Testis (tissue), 2 donors: ENCODE results near the gene ZBTB33.

Source experiments
- CTCF ChIP-seq, 3 experiments: fragments of 450-650 bp in 2 of 3; fragments of 200-600 bp in 1 of 3; sonication (generic) in 1 of 3; IDR thresholded peaks; one replicate each; pipeline ENCODE4 v1.5.1; 2016 to 2019; ENCODE audit warnings: antibody characterized with exemption in 3 of 3, mild to moderate bottlenecking in 2 of 3, moderate library complexity in 1 of 3
- POLR2A ChIP-seq: fragments of 450-650 bp; IDR thresholded peaks from one replicate; pipeline ENCODE4 v1.6.1; 2017; ENCODE audit warnings: antibody characterized with exemption, mild to moderate bottlenecking, moderate library complexity

GRCh38 chrX:120294651-120295050 is 44.0 kb downstream of the ZBTB33 start:
- TF ChIP-seq CTCF (IDR thresholded peaks at IDR 0.05), result no peak
- no peak for TF ChIP-seq POLR2A
